IPS-NIHi7 (cell line): Measurements from ENCODE around the gene TIMM9.
"Not testable (repeated sequence)": the region's sequence is repeated elsewhere in the genome, so short reads cannot be mapped to it uniquely, and the experiment has no call there.

Experiments
- DNase-seq: peaks from one replicate; pipeline ENCODE4 v3.0.0; 2012; ENCODE audit warnings: mixed read lengths; ENCODE audit errors: extremely low spot score

Gene TIMM9, protein sequence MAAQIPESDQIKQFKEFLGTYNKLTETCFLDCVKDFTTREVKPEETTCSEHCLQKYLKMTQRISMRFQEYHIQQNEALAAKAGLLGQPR

DNA sequence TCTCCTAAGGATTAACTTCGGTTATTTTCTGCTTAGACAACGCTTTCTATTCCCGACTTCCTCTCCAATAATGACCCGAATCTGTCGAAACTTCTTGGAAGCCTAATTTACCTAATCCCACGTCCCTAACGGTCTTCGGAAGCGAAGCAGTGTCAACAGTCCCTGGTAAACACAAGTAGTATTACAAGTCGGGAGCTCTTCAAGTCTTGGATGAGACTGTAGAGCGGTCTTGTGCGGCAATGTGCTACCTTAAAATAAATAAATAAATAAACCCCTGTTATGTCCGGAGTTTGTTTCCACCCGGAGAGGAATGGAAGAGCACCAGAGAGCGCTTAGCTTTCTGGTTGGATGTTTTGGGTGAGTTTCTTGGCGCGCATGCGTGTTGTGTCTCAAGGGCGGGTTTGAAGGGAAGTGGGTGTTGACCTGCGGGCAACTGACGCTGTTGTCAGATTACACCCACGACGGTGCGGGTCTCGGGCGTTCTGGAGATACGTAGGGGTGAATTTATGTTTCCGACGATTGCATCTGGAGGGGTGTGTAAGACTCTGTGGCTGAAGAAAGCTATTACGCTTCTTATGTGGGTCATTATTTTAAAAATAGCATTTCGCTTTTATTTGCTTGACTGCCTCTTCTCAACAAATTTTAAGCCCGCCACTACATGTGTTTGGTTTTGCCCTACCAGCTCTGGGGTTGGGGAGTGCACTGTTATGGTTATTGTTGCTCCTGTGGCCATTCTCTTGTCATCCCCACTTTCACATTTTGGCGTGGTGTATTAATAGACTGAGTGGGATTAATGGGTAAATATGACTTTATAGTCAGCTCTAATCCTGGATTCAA is at the start of gene TIMM9, which contains the start of gene KIAA0586:
Gene TIMM9 (minus strand): TSS at position 251 of the 837 bp plus-strand sequence. CDS start 15,586 bp downstream, outside the sequence.
Gene KIAA0586 (plus strand): TSS at position 439 of the 837 bp plus-strand sequence. CDS start 546 bp downstream, outside the sequence.
- peak; percentile 98 for DNase-seq

- DNase-seq: no peak
Measured at GRCh38 chr14:58476320-58476719, 49.0 kb upstream of the TIMM9 start.

- DNase-seq: no peak
Measured at GRCh38 chr14:58469309-58469708, 42.0 kb upstream of the TIMM9 start.

GRCh38 chr14:58467575-58467974 is 40.2 kb upstream of the TIMM9 start:
- no peak for DNase-seq

DNA sequence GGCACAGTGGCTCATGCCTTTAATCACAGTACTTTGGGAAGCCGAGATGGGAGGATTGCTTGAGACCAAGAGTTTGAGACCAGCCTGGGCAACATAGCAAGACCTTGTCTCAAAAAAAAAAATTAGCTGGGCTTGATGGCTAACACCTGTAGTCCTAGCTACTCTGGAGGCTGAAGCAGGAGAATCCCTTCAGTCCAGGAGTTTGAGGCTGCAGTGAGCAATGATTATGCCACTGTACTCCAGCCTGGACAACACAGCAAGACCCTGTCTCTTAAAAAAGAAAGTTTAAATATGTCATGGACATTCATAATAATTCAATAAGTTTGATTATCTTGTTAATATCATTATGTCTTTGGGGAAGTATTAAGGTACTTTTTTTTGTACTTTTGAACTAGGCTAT is 39.1 kb upstream of the TIMM9 start:
- DNase-seq: no peak

- DNase-seq: no peak
Measured at GRCh38 chr14:58465421-58465820, 38.1 kb upstream of the TIMM9 start.

DNA sequence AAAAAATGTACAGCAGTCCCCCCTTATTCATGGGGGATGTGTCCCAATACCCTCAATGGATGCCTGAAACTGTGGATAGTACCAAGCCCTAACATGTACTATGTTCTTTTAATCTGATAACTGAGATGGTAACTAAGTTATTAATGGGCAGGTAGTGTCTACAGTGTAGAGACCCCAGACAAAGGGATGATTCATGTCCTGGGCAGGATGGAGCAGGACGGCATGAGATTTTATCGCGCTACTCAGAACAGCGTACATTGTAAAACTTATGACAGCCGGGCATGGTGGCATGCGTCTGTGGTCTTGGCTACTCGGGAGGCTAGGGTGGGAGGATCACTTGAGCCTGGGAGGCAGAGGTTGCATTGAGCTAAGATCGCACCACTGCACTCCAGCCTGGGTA is 37.3 kb upstream of the TIMM9 start:
- DNase-seq: no peak

- DNase-seq: no peak
Measured at GRCh38 chr14:58463147-58463546, 35.8 kb upstream of the TIMM9 start.

GRCh38 chr14:58460772-58461171 is 33.4 kb upstream of the TIMM9 start:
- no peak for DNase-seq

- peak; percentile 6 for DNase-seq
Measured at GRCh38 chr14:58455593-58456265, 28.4 kb upstream of the TIMM9 start.

DNA sequence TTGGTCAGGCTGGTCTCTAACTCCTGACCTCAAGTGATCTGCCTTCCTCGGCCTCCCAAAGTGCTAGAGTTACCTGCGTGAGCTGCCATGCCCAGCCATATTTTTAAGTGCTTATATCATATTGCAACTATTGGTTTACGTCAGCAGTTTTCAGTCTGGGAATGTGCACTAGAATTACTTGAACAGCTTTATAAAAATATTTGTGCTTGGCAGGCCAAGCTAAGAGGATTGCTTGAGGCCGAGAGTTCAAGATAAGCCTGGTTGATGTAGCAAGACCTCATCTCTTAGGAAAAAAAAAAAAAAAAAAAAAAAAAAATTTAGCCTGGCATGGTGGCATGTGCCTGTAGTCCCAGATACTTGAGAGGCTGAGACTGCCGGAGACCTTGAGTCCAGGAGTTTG is 17.3 kb upstream of the TIMM9 start:
- no peak for DNase-seq

- no peak for DNase-seq
Measured at GRCh38 chr14:58439476-58439875, 12.1 kb upstream of the TIMM9 start.

- DNase-seq: no peak
Measured at GRCh38 chr14:58430156-58430555, 2.8 kb upstream of the TIMM9 start.

DNA sequence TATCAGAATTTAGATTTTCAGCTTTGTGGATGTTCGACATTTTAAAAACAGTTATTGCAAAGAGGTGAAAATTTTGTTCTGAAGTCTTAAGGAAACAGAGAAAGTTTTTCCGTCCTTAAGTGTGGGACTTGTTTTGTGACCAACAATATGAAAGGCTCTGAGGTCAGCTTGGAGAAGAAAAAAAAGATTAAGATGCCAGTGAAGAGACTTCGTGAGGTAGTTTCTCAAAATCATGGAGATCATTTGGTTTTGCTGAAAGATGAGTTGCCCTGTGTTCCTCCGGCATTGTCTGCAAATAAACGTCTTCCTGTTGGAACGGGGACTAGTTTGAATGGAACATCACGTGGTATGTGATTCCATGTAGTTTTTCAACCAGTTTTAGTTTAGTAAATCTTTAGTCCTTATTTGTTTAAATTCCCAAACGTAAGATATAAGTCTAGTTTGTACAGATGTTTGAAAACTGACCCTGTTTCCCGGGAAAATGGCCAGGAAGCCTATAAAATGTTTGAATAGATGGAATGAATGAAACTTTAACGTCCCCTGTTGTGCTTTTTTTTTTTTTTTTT is 870 bp upstream of the TIMM9 start:
- peak; percentile 30 for DNase-seq

GRCh38 chr14:58426670-58427280 is 556 bp downstream of the TIMM9 start:
- DNase-seq: peak; percentile 64

DNA sequence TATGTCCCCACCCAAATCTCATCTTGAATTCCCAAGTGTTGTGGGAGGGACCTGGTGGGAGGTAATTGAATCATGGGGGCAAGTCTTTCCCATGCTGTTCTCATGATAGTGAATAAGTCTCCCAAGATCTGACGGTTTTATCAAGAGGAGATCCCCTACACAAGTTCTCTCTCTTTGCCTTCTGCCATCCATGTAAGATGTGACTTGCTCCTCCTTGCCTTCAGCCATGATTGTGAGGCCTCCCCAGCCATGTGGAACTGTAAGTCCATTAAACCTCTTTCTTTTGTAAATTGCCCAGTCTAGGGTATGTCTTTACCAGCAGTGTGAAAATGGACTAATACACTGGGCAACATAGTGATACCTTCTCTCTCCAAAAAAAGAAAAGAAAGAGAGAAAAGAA is 10.4 kb downstream of the TIMM9 start:
- DNase-seq: not testable (repeated sequence)

DNA sequence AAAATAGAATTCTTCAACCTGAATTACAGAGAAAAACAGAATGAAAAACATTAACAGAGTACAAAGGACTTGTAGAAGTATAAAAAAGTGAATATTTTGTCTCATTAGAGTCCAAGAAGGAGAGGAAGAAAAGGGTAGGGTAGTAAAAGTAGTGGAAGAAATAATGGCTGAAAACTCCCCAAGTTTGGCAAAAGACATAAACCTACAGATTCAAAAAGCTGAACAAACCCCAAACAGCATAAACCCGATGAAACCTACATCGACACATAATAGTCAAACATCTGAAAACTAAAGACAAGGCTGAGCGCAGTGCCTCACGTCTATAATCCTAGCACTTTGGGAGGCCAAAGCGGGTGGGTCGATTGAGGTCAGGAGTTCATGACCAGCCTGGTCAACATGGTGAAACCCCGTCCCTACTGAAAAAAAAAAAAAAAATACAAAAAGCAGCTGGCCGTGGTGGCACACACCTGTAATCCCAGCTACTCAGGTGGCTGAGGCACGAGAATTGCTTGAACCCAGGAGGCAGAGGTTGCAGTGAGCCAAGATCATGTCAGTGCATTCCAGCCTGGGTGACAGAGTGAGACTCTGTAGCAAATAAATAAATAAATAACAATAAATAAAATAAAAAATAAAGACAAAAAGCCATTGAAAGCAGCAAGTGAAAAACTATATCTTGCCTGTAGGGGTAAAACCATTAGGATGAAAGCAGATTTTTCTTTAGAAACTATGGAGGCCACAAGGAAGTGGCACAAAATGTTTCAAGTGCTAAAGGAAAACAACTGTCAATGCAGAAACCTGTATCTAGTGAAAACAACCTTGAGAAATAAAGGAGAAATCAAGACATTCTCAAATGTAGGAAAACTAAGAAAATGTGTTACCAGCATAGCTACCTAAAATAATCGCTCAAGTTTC is 11.4 kb downstream of the TIMM9 start:
- DNase-seq: no peak

DNA sequence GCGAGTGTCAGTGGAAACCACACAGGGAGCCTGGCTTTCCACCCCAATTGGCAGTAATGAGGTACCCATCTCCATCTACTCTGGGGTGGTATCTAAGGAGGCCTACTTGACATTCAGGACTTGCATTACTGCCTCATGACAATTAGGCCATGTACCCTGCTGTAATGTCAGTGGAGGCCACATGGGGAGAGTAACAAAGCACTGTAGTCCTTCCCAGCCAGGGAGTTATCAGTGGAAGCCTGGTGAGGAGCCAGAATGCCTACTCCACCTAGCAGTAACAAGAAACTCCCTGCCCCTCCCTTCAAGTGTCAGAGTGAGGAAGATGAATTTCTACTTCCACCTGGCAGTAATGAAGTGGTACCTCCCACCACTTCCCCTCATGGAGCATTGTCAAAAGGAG is 12.5 kb downstream of the TIMM9 start:
- DNase-seq: peak; percentile 39

- no peak for DNase-seq
Measured at GRCh38 chr14:58408681-58409215, 18.6 kb downstream of the TIMM9 start.

- DNase-seq: peak; percentile 14
Measured at GRCh38 chr14:58401587-58401986, 25.7 kb downstream of the TIMM9 start.

DNA sequence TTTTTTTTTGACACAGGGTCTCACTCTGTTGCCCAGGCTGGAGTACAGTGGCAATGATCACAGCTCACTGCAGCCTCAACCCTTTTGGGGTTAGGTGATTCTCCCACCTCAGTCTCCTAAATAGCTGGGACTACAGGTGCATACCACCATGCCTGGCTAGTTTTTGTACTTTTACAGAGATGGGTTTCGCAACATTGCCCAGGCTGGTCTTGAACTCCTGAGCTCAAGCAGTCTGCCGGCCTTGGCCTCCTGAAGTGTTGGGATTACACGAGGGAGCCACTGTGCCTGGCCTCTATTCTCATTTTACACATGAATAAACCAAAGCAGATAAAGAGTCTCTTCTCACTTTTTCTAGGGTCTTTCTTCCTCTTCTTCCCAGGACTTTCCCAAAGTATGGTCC is 28.4 kb downstream of the TIMM9 start:
- DNase-seq: no peak
